SK-N-SH treated with all-trans-retinoic acid at 6 μM for 48 hours (cell line): ENCODE measurements around the gene HECA.
A peak's percentile ranks its signal among the peaks of the same experiment; 100 is the strongest.

Experiments used
- ATAC-seq: fragments of 200-7000 bp; cut with Tn5 transposase; 3 replicates; pipeline ENCODE4 v1.9.1; 2020; ENCODE audit warnings: mild to moderate bottlenecking, moderate library complexity
- CSDC2 ChIP-seq: fragments of 250-450 bp; sonication (Bioruptor Pico); IDR thresholded peaks from 2 replicates; pipeline ENCODE4 v1.5.0; 2020; ENCODE audit warnings: mild to moderate bottlenecking, moderate library complexity
- ESRRG ChIP-seq: fragments of 250-450 bp; sonication (Bioruptor Pico); IDR thresholded peaks from 2 replicates; pipeline ENCODE4 v1.6.1; 2021; ENCODE audit warnings: mild to moderate bottlenecking
- GLIS3 ChIP-seq: fragments of 250-450 bp; sonication (Bioruptor Pico); IDR thresholded peaks from 2 replicates; pipeline ENCODE4 v1.5.0; 2020; ENCODE audit warnings: mild to moderate bottlenecking, moderate library complexity
- ISL1 ChIP-seq: fragments of 250-450 bp; sonication (Bioruptor Pico); IDR thresholded peaks from 2 replicates; pipeline ENCODE4 v2.1.2; 2022; ENCODE audit warnings: mild to moderate bottlenecking, moderate library complexity
- PATZ1 ChIP-seq: fragments of 250-450 bp; sonication (Bioruptor Pico); IDR thresholded peaks from 2 replicates; pipeline ENCODE4 v1.8.0; 2020; ENCODE audit warnings: mild to moderate bottlenecking, moderate library complexity, borderline replicate concordance
- PPARA ChIP-seq: fragments of 250-450 bp; sonication (Bioruptor Pico); IDR thresholded peaks from 2 replicates; pipeline ENCODE4 v1.5.0; 2020; ENCODE audit warnings: mild to moderate bottlenecking, borderline replicate concordance
- SNAI2 ChIP-seq: fragments of 250-450 bp; sonication (Bioruptor Pico); IDR thresholded peaks from 2 replicates; pipeline ENCODE4 v1.5.0; 2020; ENCODE audit warnings: mild to moderate bottlenecking, moderate library complexity
- TCF4 ChIP-seq: fragments of 250-450 bp; sonication (Bioruptor Pico); IDR thresholded peaks from 2 replicates; pipeline ENCODE4 v1.8.0; 2021; ENCODE audit warnings: mild to moderate bottlenecking, moderate library complexity, borderline replicate concordance
- TOX ChIP-seq: fragments of 250-450 bp; sonication (Bioruptor Pico); IDR thresholded peaks from 2 replicates; pipeline ENCODE4 v1.8.0; 2021; ENCODE audit warnings: mild to moderate bottlenecking, moderate library complexity, borderline replicate concordance
- ZC3H10 ChIP-seq: fragments of 250-450 bp; sonication (Bioruptor Pico); IDR thresholded peaks from 2 replicates; pipeline ENCODE4 v1.5.1; 2021; ENCODE audit warnings: mild to moderate bottlenecking, moderate library complexity
- ZFP3 ChIP-seq: fragments of 250-450 bp; sonication (Bioruptor Pico); IDR thresholded peaks from 2 replicates; pipeline ENCODE4 v1.5.0; 2020; ENCODE audit warnings: mild to moderate bottlenecking, moderate library complexity
- ZFP30 ChIP-seq: fragments of 450-650 bp; formaldehyde crosslinking; IDR thresholded peaks from 2 replicates; pipeline ENCODE4 v1.5.0; 2022; ENCODE audit warnings: mild to moderate bottlenecking, moderate library complexity
- ZNF565 ChIP-seq: fragments of 450-650 bp; formaldehyde crosslinking; conservative IDR thresholded peaks from 2 replicates; pipeline ENCODE4 v1.5.0; 2020; ENCODE audit warnings: low read depth, mild to moderate bottlenecking, moderate library complexity
- ZNF70 ChIP-seq: fragments of 450-650 bp; formaldehyde crosslinking; IDR thresholded peaks from 2 replicates; pipeline ENCODE4 v1.5.0; 2020; ENCODE audit warnings: mild to moderate bottlenecking, moderate library complexity
- ZNF8 ChIP-seq: fragments of 450-650 bp; formaldehyde crosslinking; IDR thresholded peaks from 2 replicates; pipeline ENCODE4 v1.5.0; 2020; ENCODE audit warnings: mild to moderate bottlenecking, moderate library complexity
- TF ChIP-seq, protein P1 (sequence below): fragments of 250-450 bp; sonication (Bioruptor Pico); IDR thresholded peaks from 2 replicates; pipeline ENCODE4 v1.5.1; 2021; ENCODE audit warnings: mild to moderate bottlenecking, moderate library complexity
- TF ChIP-seq, protein P2 (sequence below): fragments of 250-450 bp; sonication (Bioruptor Pico); IDR thresholded peaks from 2 replicates; pipeline ENCODE4 v1.5.0; 2020; ENCODE audit warnings: mild to moderate bottlenecking, moderate library complexity

Gene HECA

DNA sequence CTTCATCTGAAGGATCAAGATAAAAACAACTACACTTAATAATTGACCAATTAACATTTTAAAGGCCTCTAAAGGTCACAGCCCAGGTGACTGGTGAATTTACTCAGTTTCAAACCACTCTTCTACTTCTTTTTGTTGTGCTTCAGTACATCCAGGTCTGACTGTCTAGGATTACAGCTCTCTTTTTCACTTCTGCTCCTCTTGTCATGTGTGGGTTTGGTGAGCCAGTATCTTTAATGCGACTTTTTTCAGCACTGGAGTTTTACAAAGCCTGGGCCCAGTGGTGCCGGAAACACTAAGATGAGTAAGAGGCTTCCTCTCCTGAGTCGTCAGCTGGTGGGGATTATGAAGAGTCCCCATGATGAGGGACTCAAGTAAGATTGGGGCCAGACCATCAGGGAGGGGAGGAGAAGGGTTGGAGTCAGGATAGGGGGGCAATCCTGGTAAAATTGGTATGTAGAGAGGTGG is 27.0 kb downstream of the HECA start:
- no peak for TF ChIP-seq ESRRG
- TF ChIP-seq ZFP3 = no peak
- TF ChIP-seq ZNF8 (CRISPR knock-in tag) = no peak
- no peak for TF ChIP-seq TCF4
- TF ChIP-seq ZNF70 (CRISPR knock-in tag) = no peak
- no peak for TF ChIP-seq SNAI2 (CRISPR knock-in tag)
- no peak for TF ChIP-seq CSDC2 (CRISPR knock-in tag)
- TF ChIP-seq, protein P1, sequence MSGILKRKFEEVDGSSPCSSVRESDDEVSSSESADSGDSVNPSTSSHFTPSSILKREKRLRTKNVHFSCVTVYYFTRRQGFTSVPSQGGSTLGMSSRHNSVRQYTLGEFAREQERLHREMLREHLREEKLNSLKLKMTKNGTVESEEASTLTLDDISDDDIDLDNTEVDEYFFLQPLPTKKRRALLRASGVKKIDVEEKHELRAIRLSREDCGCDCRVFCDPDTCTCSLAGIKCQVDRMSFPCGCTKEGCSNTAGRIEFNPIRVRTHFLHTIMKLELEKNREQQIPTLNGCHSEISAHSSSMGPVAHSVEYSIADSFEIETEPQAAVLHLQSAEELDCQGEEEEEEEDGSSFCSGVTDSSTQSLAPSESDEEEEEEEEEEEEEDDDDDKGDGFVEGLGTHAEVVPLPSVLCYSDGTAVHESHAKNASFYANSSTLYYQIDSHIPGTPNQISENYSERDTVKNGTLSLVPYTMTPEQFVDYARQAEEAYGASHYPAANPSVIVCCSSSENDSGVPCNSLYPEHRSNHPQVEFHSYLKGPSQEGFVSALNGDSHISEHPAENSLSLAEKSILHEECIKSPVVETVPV = no peak
- no peak for TF ChIP-seq ZNF565 (CRISPR knock-in tag)
- no peak for TF ChIP-seq TOX (CRISPR knock-in tag)
- no peak for TF ChIP-seq ZC3H10 (CRISPR knock-in tag)
- TF ChIP-seq, protein P2, sequence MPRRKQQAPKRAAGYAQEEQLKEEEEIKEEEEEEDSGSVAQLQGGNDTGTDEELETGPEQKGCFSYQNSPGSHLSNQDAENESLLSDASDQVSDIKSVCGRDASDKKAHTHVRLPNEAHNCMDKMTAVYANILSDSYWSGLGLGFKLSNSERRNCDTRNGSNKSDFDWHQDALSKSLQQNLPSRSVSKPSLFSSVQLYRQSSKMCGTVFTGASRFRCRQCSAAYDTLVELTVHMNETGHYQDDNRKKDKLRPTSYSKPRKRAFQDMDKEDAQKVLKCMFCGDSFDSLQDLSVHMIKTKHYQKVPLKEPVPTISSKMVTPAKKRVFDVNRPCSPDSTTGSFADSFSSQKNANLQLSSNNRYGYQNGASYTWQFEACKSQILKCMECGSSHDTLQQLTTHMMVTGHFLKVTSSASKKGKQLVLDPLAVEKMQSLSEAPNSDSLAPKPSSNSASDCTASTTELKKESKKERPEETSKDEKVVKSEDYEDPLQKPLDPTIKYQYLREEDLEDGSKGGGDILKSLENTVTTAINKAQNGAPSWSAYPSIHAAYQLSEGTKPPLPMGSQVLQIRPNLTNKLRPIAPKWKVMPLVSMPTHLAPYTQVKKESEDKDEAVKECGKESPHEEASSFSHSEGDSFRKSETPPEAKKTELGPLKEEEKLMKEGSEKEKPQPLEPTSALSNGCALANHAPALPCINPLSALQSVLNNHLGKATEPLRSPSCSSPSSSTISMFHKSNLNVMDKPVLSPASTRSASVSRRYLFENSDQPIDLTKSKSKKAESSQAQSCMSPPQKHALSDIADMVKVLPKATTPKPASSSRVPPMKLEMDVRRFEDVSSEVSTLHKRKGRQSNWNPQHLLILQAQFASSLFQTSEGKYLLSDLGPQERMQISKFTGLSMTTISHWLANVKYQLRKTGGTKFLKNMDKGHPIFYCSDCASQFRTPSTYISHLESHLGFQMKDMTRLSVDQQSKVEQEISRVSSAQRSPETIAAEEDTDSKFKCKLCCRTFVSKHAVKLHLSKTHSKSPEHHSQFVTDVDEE (CRISPR knock-in tag) = no peak
- TF ChIP-seq, all 23 proteins: peak for 0
- no peak for ATAC-seq

DNA sequence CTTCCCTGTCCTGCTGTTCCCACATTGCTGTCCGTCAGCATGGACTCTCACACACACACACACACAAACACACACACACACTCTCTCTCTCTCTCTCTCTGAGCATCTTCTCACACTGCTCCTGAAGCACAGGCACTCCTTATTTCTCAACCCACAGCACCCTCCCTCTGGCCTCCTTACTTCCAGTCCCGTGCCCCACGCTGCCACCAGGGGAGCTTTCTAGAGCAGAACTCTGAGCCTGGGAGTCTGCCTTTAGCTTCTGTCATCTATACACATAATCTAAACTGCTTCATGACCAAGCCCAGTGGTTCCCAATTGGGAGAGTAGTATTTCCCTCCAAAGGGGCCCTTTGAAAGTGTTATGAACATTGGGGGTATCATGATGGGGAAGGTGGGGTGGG is 29.1 kb downstream of the HECA start:
- TF ChIP-seq PATZ1 (CRISPR knock-in tag) = no peak
- TF ChIP-seq GLIS3 = no peak
- no peak for TF ChIP-seq ZFP30 (CRISPR knock-in tag)
- TF ChIP-seq, protein P2 (CRISPR knock-in tag) = no peak
- ATAC-seq = peak; percentile 38; the same call in 1 of the 3 replicates

- no peak for ATAC-seq
- TF ChIP-seq PATZ1 (CRISPR knock-in tag) (no peak), PPARA (no peak), TCF4 (no peak), ISL1 (CRISPR knock-in tag) (no peak), ZNF565 (CRISPR knock-in tag) (no peak), ZFP3 (no peak), ESRRG (no peak)
- TF ChIP-seq, protein P1 = no peak
Measured at GRCh38 chr6:139165324-139165723, 30.4 kb downstream of the HECA start.
